ENCODE data around the gene RNLS. TPM values are rescaled to one million over a fixed set of nuclear protein-coding genes. Genes with fewer than 3 reads are reported as not detected.

RNLS gene
- total and polyA plus RNA-seq, 2 of the 8 experiments (the other 6 are each of a cell fraction or from before 2014, with no cell fraction given), result 7.5 to 12.7 TPM

DNA sequence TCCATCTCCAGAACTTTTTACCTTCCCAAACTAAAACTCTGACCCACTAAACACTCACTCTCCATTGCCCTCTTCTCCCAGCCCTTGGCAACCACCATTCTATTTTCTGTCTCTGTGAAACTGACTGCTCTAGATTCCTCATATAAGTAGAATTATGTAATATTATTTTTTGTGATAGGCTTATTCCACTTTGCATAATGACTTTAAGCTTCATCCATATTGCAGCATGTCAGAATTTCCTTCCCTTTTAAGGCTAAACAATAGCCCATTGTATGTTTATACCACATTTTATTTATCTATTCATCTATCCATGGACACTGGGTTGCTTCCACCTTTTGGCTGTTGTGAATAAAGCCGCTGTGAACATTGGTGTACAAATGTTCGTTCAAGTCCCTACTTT is 308.8 kb downstream of the RNLS start (continued):
- TF ChIP-seq CHD2 (IDR thresholded peaks at IDR 0.05; ENCODE audit: low read length), result no peak

DNA sequence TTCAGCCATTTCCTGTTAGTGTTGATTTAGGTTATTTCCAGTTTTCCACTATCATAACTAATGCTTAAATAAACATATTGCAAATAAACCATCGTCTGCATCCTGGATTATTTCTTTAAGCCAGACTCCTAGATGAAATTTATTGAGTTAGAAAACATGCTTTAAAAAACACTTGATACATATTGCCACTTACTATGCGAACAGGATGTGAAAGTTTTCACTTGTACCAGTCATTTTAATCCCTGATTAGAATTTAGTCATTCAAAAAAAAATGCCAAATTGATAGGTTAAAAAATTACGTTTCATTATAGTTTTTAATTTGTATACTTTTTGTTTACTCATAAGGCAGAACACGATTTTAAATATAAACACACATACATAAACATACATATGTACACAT is 309.6 kb downstream of the RNLS start:
- WGBS, 2 experiments (ENCODE audit: extremely low coverage in 1 of 2, insufficient coverage in 1 of 2, insufficient read length in 1 of 2, insufficient replicate concordance in 2 of 2, low coverage in 1 of 2, low lambda C conversion rate in 2 of 2, missing lambda C conversion rate in 1 of 2), result 85% methylated on average over 4 of the region's 4 CpGs; no CpG with 5 or more reads in 1 of the 2 experiments

More for the DNA sequence above, 309.6 kb downstream of the RNLS start:
- DNase-seq (ENCODE audit: low read depth in 1 of 2, low spot score in 2 of 2) (no peak), FAIRE-seq (no peak)
- H3K9me3 ChIP-seq (ENCODE audit: insufficient read depth in 2 of 2, low read depth in 1 of 2, low read length in 1 of 2), result no peaks in the 10 kb centered on the region
- no peak overlapping the region for H4K8ac ChIP-seq (ENCODE audit: extremely low read depth, insufficient read depth, low read length)
- no peak overlapping the region for H4K5ac ChIP-seq (ENCODE audit: insufficient read length, low read depth, low read length)
- H3K4me2 ChIP-seq (ENCODE audit: insufficient read depth in 1 of 2, low read depth in 2 of 2, low read length in 2 of 2), result no peak overlapping the region
- no peak overlapping the region for H3K56ac ChIP-seq (replicated peaks; ENCODE audit: insufficient read length, low read depth, low read length)
- no peak overlapping the region for H3K4ac ChIP-seq (replicated peaks; ENCODE audit: insufficient read length, low read depth, low read length)
- no peak overlapping the region for H3K27ac ChIP-seq (ENCODE audit: low read depth, low read length)
- CTCF ChIA-PET (ENCODE audit: partially characterized antibody), result no interaction called here
- no peaks in the 10 kb centered on the region for H3K23me2 ChIP-seq (ENCODE audit: low read depth, low read length)
- H2BK120ac ChIP-seq (replicated peaks; ENCODE audit: low read depth, low read length), result no peak overlapping the region
- no peaks in the 10 kb centered on the region for H3K79me1 ChIP-seq (ENCODE audit: low read depth, low read length)
- no peak for TF ChIP-seq CEBPB (IDR thresholded peaks at IDR 0.05; ENCODE audit: low read depth, low read length)
- TF ChIP-seq SUZ12 (IDR thresholded peaks at IDR 0.05; ENCODE audit: low read length), result no peak
- no peak for TF ChIP-seq ZNF274 (IDR thresholded peaks at IDR 0.05; ENCODE audit: borderline replicate concordance, extremely low read depth, low read length)
- no peak for TF ChIP-seq TAF1 (IDR thresholded peaks at IDR 0.05; ENCODE audit: low read depth, low read length)
- no peak for TF ChIP-seq RXRA (IDR thresholded peaks at IDR 0.05; ENCODE audit: insufficient read depth, low read depth, low read length)
- H2BK12ac ChIP-seq (ENCODE audit: low read depth, low read length), result no peak overlapping the region
- H3K4me1 ChIP-seq (replicated peaks in 1 of 4; ENCODE audit: control insufficient read depth in 3 of 4, insufficient read depth in 4 of 4, low read length in 3 of 4), result no peaks in the 10 kb centered on the region
- H2AFZ ChIP-seq (ENCODE audit: low read length), result no peak overlapping the region
- no peak overlapping the region for H4K91ac ChIP-seq (replicated peaks; ENCODE audit: insufficient read length, low read length)
- POLR2A ChIA-PET (ENCODE audit: partially characterized antibody), result no interaction called here
- no peak overlapping the region for H2BK15ac ChIP-seq (ENCODE audit: low read length)
- H3K18ac ChIP-seq (ENCODE audit: extremely low read depth, low read length), result no peak overlapping the region
- no peak overlapping the region for H3K4me3 ChIP-seq (ENCODE audit: extremely low read depth in 1 of 4, insufficient read depth in 2 of 4, low read depth in 3 of 4, low read length in 4 of 4)
- no peak overlapping the region for H3K14ac ChIP-seq (ENCODE audit: insufficient read length)
- H3K23ac ChIP-seq (ENCODE audit: insufficient read length), result no peak overlapping the region
- H3K36me3 ChIP-seq (ENCODE audit: control insufficient read depth in 2 of 4, insufficient read depth in 4 of 4, low read length in 3 of 4), result no peaks in the 10 kb centered on the region
- H2BK5ac ChIP-seq (ENCODE audit: low read depth, low read length), result no peak overlapping the region
- no peak overlapping the region for H2BK20ac ChIP-seq (ENCODE audit: low read length)
- peaks cover 0 to 1% (median 0%) of the 10 kb centered on the region in 4 experiments; a peak in 1 of 7 replicates for H3K27me3 ChIP-seq (replicated peaks in 1 of 4; ENCODE audit: control insufficient read depth in 3 of 4, extremely low read depth in 1 of 4, insufficient read depth in 3 of 4, low read length in 3 of 4)
- H3K9ac ChIP-seq (replicated peaks in 1 of 4; ENCODE audit: extremely low read depth in 1 of 4, low read depth in 3 of 4, low read length in 3 of 4), result no peak overlapping the region
- H3K79me2 ChIP-seq (ENCODE audit: control insufficient read depth in 1 of 2, insufficient read depth in 2 of 2, low read length in 2 of 2), result no peaks in the 10 kb centered on the region
- H2AK5ac ChIP-seq (ENCODE audit: low read depth, low read length), result no peak overlapping the region
- no peaks in the 10 kb centered on the region for H4K20me1 ChIP-seq (replicated peaks in 1 of 2; ENCODE audit: control insufficient read depth in 1 of 2, insufficient read depth in 2 of 2, low read length in 2 of 2)
